Tibial nerve (tissue), 4 donors: Measurements from ENCODE around the gene SH3BP2. TPM values are rescaled to one million over a fixed set of nuclear protein-coding genes. Genes with fewer than 3 reads are reported as not detected.

Experiments
- DNase-seq, 2 donors: peaks; one replicate each; pipeline ENCODE4 v3.0.0-alpha.2; 2019; ENCODE audit warnings: low spot score in 2 of 2
- H3K27ac ChIP-seq, 4 donors: fragments of 200-600 bp; sonication (generic) in 3 of 4; one replicate each; pipeline ENCODE4 v1.5.1; 2017 to 2019; ENCODE audit warnings: mild to moderate bottlenecking in 1 of 4
- H3K27me3 ChIP-seq, 2 donors: fragments of 200-600 bp; sonication (generic) in 1 of 2; one replicate each; pipeline versions ENCODE4 v1.5.1 to v1.6.0; 2017 to 2019
- H3K36me3 ChIP-seq, 3 donors: fragments of 200-600 bp; sonication (generic); one replicate each; pipeline ENCODE4 v1.5.1; 2018 to 2019
- H3K4me1 ChIP-seq, 4 donors: fragments of 200-600 bp; sonication (generic) in 3 of 4; one replicate each; pipeline ENCODE4 v1.5.1; 2017 to 2019
- H3K4me3 ChIP-seq, 4 donors: fragments of 200-600 bp; sonication (generic) in 3 of 4; one replicate each; pipeline ENCODE4 v1.5.1; 2017 to 2019; ENCODE audit warnings: mild to moderate bottlenecking in 1 of 4, moderate library complexity in 1 of 4
- H3K9me3 ChIP-seq, 4 donors: fragments of 200-600 bp; sonication (generic) in 3 of 4; one replicate each; pipeline ENCODE4 v1.5.1; 2017 to 2019
- CTCF ChIP-seq, 5 experiments: fragments of 200-600 bp in 3 of 5; fragments of 450-650 bp in 2 of 5; sonication (generic) in 3 of 5; IDR thresholded peaks; one replicate each; pipeline ENCODE4 v1.5.1; 2016 to 2019; ENCODE audit warnings: antibody characterized with exemption in 5 of 5, mild to moderate bottlenecking in 3 of 5, moderate library complexity in 2 of 5
- EP300 ChIP-seq, 2 donors: sonication (generic); formaldehyde crosslinking; IDR thresholded peaks; one replicate each; pipeline ENCODE4 v1.6.1; 2017; ENCODE audit warnings: antibody characterized with exemption in 2 of 2, mild to moderate bottlenecking in 1 of 2
- POLR2A ChIP-seq, 2 donors: fragments of 450-650 bp; IDR thresholded peaks; one replicate each; pipeline ENCODE4 v1.6.1; 2017; ENCODE audit warnings: antibody characterized with exemption in 2 of 2, mild to moderate bottlenecking in 2 of 2, moderate library complexity in 2 of 2
- WGBS, 2 donors: methylation state at CpG; one replicate each; pipeline ENCODE4 v1.1.5; 2018; 5-methylcytosine and 5-hydroxymethylcytosine counted together
- total RNA-seq, 4 donors: library from RNA; depleted of rRNA; stranded (reverse); fragments of >200 nt; gene quantifications; one replicate each; pipeline ENCODE4 v1.1.0, GENCODE V29; 2016

The SH3BP2 gene
- total RNA-seq, 4 donors from 2014 or later: 70.5 to 161 (median 77.8) TPM

GRCh38 chr4:2874861-2875260 lies 82.0 kb downstream of the SH3BP2 start:
- Histone ChIP-seq H3K27ac (peak overlapping the region in 2 of 4 donors; percentile 56 to 81), H3K4me1 (peaks cover 0 to 86% (median 44%) of the 10 kb centered on the region in 4 donors), H3K36me3 (peaks cover 0 to 37% (median 0%) of the 10 kb centered on the region in 3 donors), H3K4me3 (no peak overlapping the region), H3K9me3 (no peaks in the 10 kb centered on the region), H3K27me3 (no peaks in the 10 kb centered on the region)
- DNase-seq: no peak
- no peak for TF ChIP-seq CTCF (IDR thresholded peaks at IDR 0.05)
- TF ChIP-seq POLR2A (IDR thresholded peaks at IDR 0.05): no peak
- no peak for TF ChIP-seq EP300 (IDR thresholded peaks at IDR 0.05)
- 84 to 86% methylated on average over 7 of the region's 7 CpGs for WGBS, 2 donors

- whole genome bisulfite sequencing, 2 donors: 50 to 64% methylated on average over 3 of the region's 3 CpGs
- DNase-seq: no peak
- H3K27me3 ChIP-seq: no peaks in the 10 kb centered on the region
- peaks cover 0 to 42% (median 0%) of the 10 kb centered on the region in 3 donors for H3K36me3 ChIP-seq
- peak overlapping the region in 2 of 4 donors; percentile 56 to 81 for H3K27ac ChIP-seq
- TF ChIP-seq EP300 (IDR thresholded peaks at IDR 0.05) (no peak), CTCF (IDR thresholded peaks at IDR 0.05) (no peak), POLR2A (IDR thresholded peaks at IDR 0.05) (no peak)
- H3K4me3 ChIP-seq: no peak overlapping the region
- H3K9me3 ChIP-seq: no peaks in the 10 kb centered on the region
- peaks cover 0 to 79% (median 40%) of the 10 kb centered on the region in 4 donors for H3K4me1 ChIP-seq
Observed at GRCh38 chr4:2875556-2875955, 82.7 kb downstream of the SH3BP2 start.

- peak overlapping the region in 2 of 4 donors; percentile 25 to 50 for H3K27ac ChIP-seq
- no peaks in the 10 kb centered on the region for H3K9me3 ChIP-seq
- H3K4me1 ChIP-seq: peaks cover 0 to 62% (median 27%) of the 10 kb centered on the region in 4 donors
- 80 to 84% methylated on average over 5 of the region's 5 CpGs for WGBS, 2 donors
- H3K36me3 ChIP-seq: peaks cover 0 to 64% (median 0%) of the 10 kb centered on the region in 3 donors
- no peak overlapping the region for H3K4me3 ChIP-seq
- DNase-seq: no peak
- no peak for TF ChIP-seq CTCF (IDR thresholded peaks at IDR 0.05)
- H3K27me3 ChIP-seq: no peaks in the 10 kb centered on the region
Observed at GRCh38 chr4:2878346-2878745, 85.5 kb downstream of the SH3BP2 start.

- TF ChIP-seq EP300 (IDR thresholded peaks at IDR 0.05): no peak
- no peak for TF ChIP-seq CTCF (IDR thresholded peaks at IDR 0.05)
- TF ChIP-seq POLR2A (IDR thresholded peaks at IDR 0.05): no peak
- Histone ChIP-seq H3K4me3 (no peak overlapping the region), H3K9me3 (no peaks in the 10 kb centered on the region), H3K36me3 (peaks cover 0 to 71% (median 0%) of the 10 kb centered on the region in 3 donors), H3K27me3 (no peaks in the 10 kb centered on the region), H3K27ac (peak overlapping the region in 1 of 4 donors; percentile 25), H3K4me1 (peaks cover 0 to 55% (median 21%) of the 10 kb centered on the region in 4 donors)
- WGBS, 2 donors: 78 to 84% methylated on average over 5 of the region's 5 CpGs
- no peak for DNase-seq
Observed at GRCh38 chr4:2879026-2879425, 86.1 kb downstream of the SH3BP2 start.

GRCh38 chr4:2881431-2881830 lies 88.5 kb downstream of the SH3BP2 start:
- no peak for DNase-seq
- H3K4me3 ChIP-seq: no peak overlapping the region
- 62% methylated on average over 3 of the region's 3 CpGs for WGBS, 2 donors
- H3K9me3 ChIP-seq: no peaks in the 10 kb centered on the region
- H3K36me3 ChIP-seq: peaks cover 0 to 87% (median 5%) of the 10 kb centered on the region in 3 donors
- TF ChIP-seq POLR2A (IDR thresholded peaks at IDR 0.05) (no peak), EP300 (IDR thresholded peaks at IDR 0.05) (no peak), CTCF (IDR thresholded peaks at IDR 0.05) (no peak)
- peak overlapping the region in 1 of 4 donors; percentile 30 for H3K27ac ChIP-seq
- peaks cover 0 to 34% (median 6%) of the 10 kb centered on the region in 4 donors for H3K4me1 ChIP-seq
- no peaks in the 10 kb centered on the region for H3K27me3 ChIP-seq
